Chondrocyte (in vitro differentiated cells): ENCODE measurements around the gene ANXA2. TPM values are rescaled to one million over a fixed set of nuclear protein-coding genes. Genes with fewer than 3 reads are reported as not detected.

ENCODE experiments used
- DNase-seq: peaks from one replicate; pipeline ENCODE4 v3.0.0; 2021; ENCODE audit warnings: mixed read lengths, low spot score
- H3K27ac Mint-ChIP-seq: one replicate; pipeline ENCODE4 v1.8.0; 2021; ENCODE audit warnings: mild to moderate bottlenecking, moderate library complexity, mixed read lengths; ENCODE audit not compliant: unreplicated experiment
- H3K27me3 Mint-ChIP-seq: 2 replicates; pipeline ENCODE4 v1.8.0; 2021; ENCODE audit warnings: low read depth, mixed read lengths
- H3K36me3 Mint-ChIP-seq: 2 replicates; pipeline ENCODE4 v1.8.0; 2021; ENCODE audit warnings: low read depth, mixed read lengths
- H3K4me1 Mint-ChIP-seq: 2 replicates; pipeline ENCODE4 v1.8.0; 2021; ENCODE audit warnings: low read depth, mild to moderate bottlenecking, mixed read lengths
- H3K4me3 Mint-ChIP-seq: one replicate; pipeline ENCODE4 v1.8.0; 2021; ENCODE audit warnings: mild to moderate bottlenecking, moderate library complexity, mixed read lengths; ENCODE audit not compliant: unreplicated experiment
- H3K9me3 Mint-ChIP-seq: 2 replicates; pipeline ENCODE4 v1.8.0; 2021; ENCODE audit warnings: low read depth, mixed read lengths
- CTCF ChIP-seq: fragments of 200-600 bp; sonication (generic); IDR thresholded peaks from 2 replicates; pipeline ENCODE4 v1.5.0; 2021; ENCODE audit warnings: antibody characterized with exemption, mild to moderate bottlenecking, moderate library complexity
- total RNA-seq: library from RNA; stranded (reverse); gene quantifications from 3 replicates; pipeline ENCODE4 v1.2.1, GENCODE V29; 2021

Gene ANXA2
- total RNA-seq, 1 donor from 2014 or later: 2,819 TPM

- Mint-ChIP-seq H3K4me1 (no peaks in the 10 kb centered on the region), H3K9me3 (no peaks in the 10 kb centered on the region), H3K36me3 (peaks cover 2% of the 10 kb centered on the region), H3K27ac (no peak overlapping the region), H3K4me3 (no peak overlapping the region), H3K27me3 (peaks cover 38% of the 10 kb centered on the region)
- DNase-seq: no peak
- TF ChIP-seq CTCF: no peak
Observed at GRCh38 chr15:60316961-60317360, 80.8 kb downstream of the ANXA2 start.

GRCh38 chr15:60315878-60316277 is 81.9 kb downstream of the ANXA2 start:
- no peak for DNase-seq
- H3K4me3 Mint-ChIP-seq: no peak overlapping the region
- no peaks in the 10 kb centered on the region for H3K9me3 Mint-ChIP-seq
- peaks cover 37% of the 10 kb centered on the region for H3K27me3 Mint-ChIP-seq
- H3K27ac Mint-ChIP-seq: no peak overlapping the region
- peaks cover 2% of the 10 kb centered on the region for H3K36me3 Mint-ChIP-seq
- no peak for TF ChIP-seq CTCF
- H3K4me1 Mint-ChIP-seq: no peaks in the 10 kb centered on the region

DNA sequence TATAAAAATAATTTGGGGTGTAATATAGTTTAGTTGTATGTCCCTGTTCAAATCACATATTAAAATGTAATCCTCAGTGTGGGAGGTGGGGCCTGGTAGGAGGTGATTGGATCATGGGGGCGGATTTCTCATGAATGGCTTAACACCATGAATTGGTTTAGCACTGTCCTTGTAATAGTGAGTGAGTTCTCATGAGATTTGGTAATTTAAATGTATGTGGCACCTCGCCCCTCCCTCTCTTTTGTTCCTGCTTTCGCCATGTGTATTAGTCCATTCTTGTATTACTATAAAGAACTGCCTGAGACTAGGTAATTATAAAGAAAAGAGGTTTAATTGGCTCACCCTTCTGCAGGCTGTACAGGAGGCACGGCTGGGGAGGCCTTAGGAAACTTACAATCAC is 83.9 kb downstream of the ANXA2 start:
- Mint-ChIP-seq H3K36me3 (peaks cover 2% of the 10 kb centered on the region), H3K4me3 (no peak overlapping the region), H3K4me1 (no peaks in the 10 kb centered on the region), H3K27me3 (peaks cover 30% of the 10 kb centered on the region), H3K9me3 (no peaks in the 10 kb centered on the region), H3K27ac (no peak overlapping the region)
- no peak for TF ChIP-seq CTCF
- no peak for DNase-seq

GRCh38 chr15:60307034-60307433 is 90.8 kb downstream of the ANXA2 start:
- peaks cover 8% of the 10 kb centered on the region for H3K9me3 Mint-ChIP-seq
- H3K4me1 Mint-ChIP-seq: no peaks in the 10 kb centered on the region
- TF ChIP-seq CTCF: no peak
- no peaks in the 10 kb centered on the region for H3K36me3 Mint-ChIP-seq
- no peak overlapping the region for H3K4me3 Mint-ChIP-seq
- no peak for DNase-seq
- H3K27me3 Mint-ChIP-seq: peaks cover 21% of the 10 kb centered on the region
- no peak overlapping the region for H3K27ac Mint-ChIP-seq

GRCh38 chr15:60301024-60301423 is 96.8 kb downstream of the ANXA2 start:
- no peak for DNase-seq
- H3K27me3 Mint-ChIP-seq: peaks cover 15% of the 10 kb centered on the region
- no peak for TF ChIP-seq CTCF
- H3K4me1 Mint-ChIP-seq: no peaks in the 10 kb centered on the region
- H3K36me3 Mint-ChIP-seq: no peaks in the 10 kb centered on the region
- no peak overlapping the region for H3K27ac Mint-ChIP-seq
- H3K4me3 Mint-ChIP-seq: no peak overlapping the region
- peaks cover 8% of the 10 kb centered on the region for H3K9me3 Mint-ChIP-seq
